Karpas-422 (cell line): ENCODE results near the gene NLK. TPM values are rescaled to one million over a fixed set of nuclear protein-coding genes. Genes with fewer than 3 reads are reported as not detected.

Experiments used
- DNase-seq: peaks from one replicate; pipeline ENCODE4 v3.0.0-alpha.2; 2015
- H2AFZ ChIP-seq: fragments of 200-600 bp; sonication (generic); 2 replicates; pipeline ENCODE4 v1.6.1; 2014; ENCODE audit warnings: antibody characterized with exemption, low read length, mixed read lengths
- H3K27ac ChIP-seq: fragments of 200-600 bp; sonication (generic); 2 replicates; pipeline ENCODE4 v1.5.1; 2014; ENCODE audit warnings: mild to moderate bottlenecking, low read length, moderate library complexity
- H3K27me3 ChIP-seq: fragments of 200-600 bp; sonication (generic); 2 replicates; pipeline ENCODE4 v1.6.1; 2014; ENCODE audit warnings: low read length, mixed read lengths
- H3K36me3 ChIP-seq: fragments of 200-600 bp; sonication (generic); 2 replicates; pipeline ENCODE4 v1.6.1; 2014; ENCODE audit warnings: low read length, mixed read lengths; ENCODE audit not compliant: insufficient read depth
- H3K4me1 ChIP-seq: fragments of 200-600 bp; sonication (generic); 2 replicates; pipeline ENCODE4 v1.6.1; 2014; ENCODE audit warnings: mild to moderate bottlenecking, low read length, mixed read lengths
- H3K4me2 ChIP-seq: fragments of 200-600 bp; sonication (generic); 2 replicates; pipeline ENCODE4 v1.6.1; 2014; ENCODE audit warnings: low read length, low read depth, mild to moderate bottlenecking; ENCODE audit not compliant: poor library complexity, severe bottlenecking
- H3K4me3 ChIP-seq: fragments of 200-600 bp; sonication (generic); 2 replicates; pipeline ENCODE4 v1.5.1; 2014; ENCODE audit warnings: mild to moderate bottlenecking, antibody characterized with exemption, low read length, mixed read lengths
- H3K79me2 ChIP-seq: fragments of 200-600 bp; sonication (generic); 2 replicates; pipeline ENCODE4 v1.6.1; 2014; ENCODE audit warnings: mild to moderate bottlenecking, low read length, mixed read lengths
- H3K9ac ChIP-seq: fragments of 200-600 bp; sonication (generic); 2 replicates; pipeline ENCODE4 v1.6.0; 2014; ENCODE audit warnings: low read length
- H3K9me2 ChIP-seq: fragments of 200-600 bp; sonication (generic), shearing (Covaris generic); replicated peaks from 2 replicates; pipeline ENCODE4 v1.6.0; 2014; ENCODE audit warnings: mild to moderate bottlenecking, low read length, moderate library complexity; ENCODE audit not compliant: insufficient read depth
- H3K9me3 ChIP-seq: fragments of 300-700, 200-600 bp; sonication (generic); 2 replicates; pipeline ENCODE4 v1.6.1; 2014; ENCODE audit warnings: low read length, mixed read lengths
- H4K20me1 ChIP-seq: fragments of 200-600 bp; sonication (generic); 2 replicates; pipeline ENCODE4 v1.6.1; 2014; ENCODE audit warnings: mild to moderate bottlenecking, antibody characterized with exemption, low read length, low read depth; ENCODE audit not compliant: insufficient read depth
- total RNA-seq: library from RNA; depleted of rRNA; stranded (reverse); fragments of >200 nt; shearing (Covaris generic); gene quantifications from 2 replicates; pipeline ENCODE4 v1.2.3, GENCODE V29; 2014; ENCODE audit warnings: low replicate concordance

Gene NLK
- total RNA-seq, 1 experiment from 2014 or later = 60.0 TPM

DNA sequence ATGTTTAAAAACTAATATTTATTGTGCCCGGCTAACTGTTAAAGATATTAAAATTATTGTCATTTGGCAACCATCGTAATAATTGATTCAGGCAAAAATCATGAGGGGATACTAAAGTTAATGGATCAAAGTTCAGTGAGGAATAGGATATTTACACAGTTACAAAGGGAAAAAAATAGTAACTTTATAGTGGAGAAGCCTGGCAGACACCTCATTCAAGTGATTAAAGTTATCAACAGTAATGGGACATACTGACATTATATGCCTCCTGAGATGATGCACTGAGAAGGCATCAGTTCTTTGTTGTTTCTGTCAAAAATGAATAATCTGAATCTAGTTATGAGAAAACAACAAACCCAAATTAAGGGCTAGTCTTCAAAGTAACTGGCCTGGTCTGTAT lies 77.1 kb downstream of the NLK start:
- H3K27ac ChIP-seq = no peak overlapping the region
- H3K36me3 ChIP-seq = peaks cover 9% of the 10 kb centered on the region; the same call in 1 of the 2 replicates
- no peak overlapping the region for H3K4me3 ChIP-seq
- no peaks in the 10 kb centered on the region for H3K27me3 ChIP-seq
- no peaks in the 10 kb centered on the region for H3K9me2 ChIP-seq
- no peaks in the 10 kb centered on the region for H3K9me3 ChIP-seq
- peaks cover 25% of the 10 kb centered on the region for H3K4me1 ChIP-seq
- H3K79me2 ChIP-seq = peaks cover 62% of the 10 kb centered on the region
- H3K9ac ChIP-seq = no peak overlapping the region
- H4K20me1 ChIP-seq = no peaks in the 10 kb centered on the region
- H2AFZ ChIP-seq = no peak overlapping the region
- DNase-seq = no peak
- H3K4me2 ChIP-seq = no peak overlapping the region

DNA sequence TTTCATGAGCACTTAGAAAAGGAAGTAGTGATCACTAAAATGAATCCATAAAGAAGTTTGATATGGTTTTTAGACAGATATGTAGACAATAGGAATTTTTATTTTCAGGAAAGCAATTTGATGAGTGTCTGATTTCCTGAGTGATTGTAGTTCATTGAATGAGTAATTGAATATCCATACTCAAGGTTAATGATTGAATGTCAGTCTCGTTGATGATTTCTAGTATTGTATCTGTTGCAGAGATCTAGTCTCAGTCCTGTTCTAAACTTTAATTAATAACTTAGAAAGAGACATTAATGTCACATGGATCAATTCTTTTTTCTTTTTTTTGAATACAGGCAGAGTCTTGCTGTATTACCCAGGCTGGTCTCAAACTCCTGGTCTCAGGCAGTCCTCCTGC lies 78.3 kb downstream of the NLK start:
- Histone ChIP-seq H3K4me1 (peaks cover 25% of the 10 kb centered on the region), H3K79me2 (peaks cover 51% of the 10 kb centered on the region), H3K9me3 (no peaks in the 10 kb centered on the region), H4K20me1 (no peaks in the 10 kb centered on the region), H3K27me3 (no peaks in the 10 kb centered on the region), H3K9ac (no peak overlapping the region), H3K4me3 (no peak overlapping the region), H3K9me2 (no peaks in the 10 kb centered on the region), H3K27ac (no peak overlapping the region), H2AFZ (no peak overlapping the region), H3K36me3 (peaks cover 9% of the 10 kb centered on the region; the same call in 1 of the 2 replicates), H3K4me2 (no peak overlapping the region)
- no peak for DNase-seq

DNA sequence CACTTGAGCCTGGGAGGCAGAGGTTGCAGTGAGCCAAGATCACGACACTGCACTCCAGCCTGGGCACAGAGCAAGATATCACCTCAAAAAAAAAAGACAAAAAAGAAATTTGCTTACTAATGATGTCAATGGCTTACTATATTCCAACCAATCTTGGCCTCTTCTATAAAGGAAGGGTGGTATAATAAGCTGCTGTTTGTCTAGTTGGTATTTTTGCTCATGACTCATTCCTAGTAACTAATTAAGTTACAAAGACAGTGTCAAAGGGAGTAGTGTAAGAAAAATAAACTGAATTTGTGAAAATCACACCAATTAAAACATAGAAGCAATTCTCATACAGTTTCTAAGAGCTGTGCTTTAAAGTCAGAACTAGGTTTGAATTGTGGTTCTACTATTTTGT lies 82.5 kb downstream of the NLK start:
- H3K27me3 ChIP-seq = no peaks in the 10 kb centered on the region
- H2AFZ ChIP-seq = no peak overlapping the region
- no peak overlapping the region for H3K27ac ChIP-seq
- no peaks in the 10 kb centered on the region for H3K9me3 ChIP-seq
- H3K4me3 ChIP-seq = no peak overlapping the region
- H3K4me1 ChIP-seq = no peaks in the 10 kb centered on the region
- no peaks in the 10 kb centered on the region for H4K20me1 ChIP-seq
- no peak overlapping the region for H3K4me2 ChIP-seq
- no peak overlapping the region for H3K9ac ChIP-seq
- no peak for DNase-seq
- H3K36me3 ChIP-seq = peaks cover 12% of the 10 kb centered on the region; the same call in 1 of the 2 replicates
- H3K9me2 ChIP-seq = no peaks in the 10 kb centered on the region
- H3K79me2 ChIP-seq = peaks cover 11% of the 10 kb centered on the region; the same call in 1 of the 2 replicates

DNA sequence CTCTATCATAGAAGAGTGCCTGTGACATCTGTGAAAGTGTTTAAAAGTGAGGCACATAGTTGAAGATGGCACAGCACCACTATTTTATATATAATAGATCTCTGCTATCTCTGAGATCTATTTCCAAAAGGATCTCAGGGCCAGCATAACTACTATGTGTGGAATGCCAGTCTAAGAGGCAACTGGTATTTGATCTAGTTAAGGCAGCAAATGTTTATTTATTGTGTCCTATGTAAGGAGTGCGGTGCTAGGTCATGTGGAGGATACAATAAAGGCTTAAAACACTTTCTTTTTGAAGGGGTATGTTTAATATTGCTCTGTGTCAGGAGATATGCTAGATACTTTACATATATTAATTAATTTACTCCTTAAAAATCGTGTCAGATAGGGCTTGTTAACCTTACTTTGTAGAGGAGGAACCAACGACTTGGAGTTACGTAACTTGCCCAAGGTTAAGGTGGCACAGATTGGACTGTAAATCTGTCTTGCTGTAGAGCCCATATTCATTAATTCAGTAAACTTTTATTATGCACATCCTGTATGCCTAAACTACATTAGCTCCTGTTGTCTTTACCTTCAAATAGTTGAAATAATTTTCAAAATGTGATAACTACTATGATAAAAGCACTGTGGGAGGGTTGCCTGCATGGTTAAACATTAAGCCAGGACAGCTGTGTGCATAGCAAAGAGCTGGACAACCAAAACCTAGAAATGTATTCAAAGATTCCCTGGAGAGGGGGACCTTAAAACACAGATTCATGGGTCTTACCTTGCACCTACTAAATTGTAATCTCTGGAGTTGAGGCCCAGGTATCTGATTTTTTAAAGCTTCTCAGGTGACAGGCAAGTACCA lies 83.3 kb downstream of the NLK start:
- Histone ChIP-seq H2AFZ (no peak overlapping the region), H3K27ac (no peak overlapping the region), H3K79me2 (0 out of 2 replicates have a peak, but pooled peaks cover 4% of the 10 kb centered on the region), H3K27me3 (no peaks in the 10 kb centered on the region), H3K4me1 (no peaks in the 10 kb centered on the region), H3K9me3 (no peaks in the 10 kb centered on the region), H3K9ac (no peak overlapping the region), H3K9me2 (no peaks in the 10 kb centered on the region), H4K20me1 (no peaks in the 10 kb centered on the region), H3K4me2 (no peak overlapping the region), H3K4me3 (no peak overlapping the region), H3K36me3 (peaks cover 12% of the 10 kb centered on the region; the same call in 1 of the 2 replicates)
- DNase-seq = no peak

DNA sequence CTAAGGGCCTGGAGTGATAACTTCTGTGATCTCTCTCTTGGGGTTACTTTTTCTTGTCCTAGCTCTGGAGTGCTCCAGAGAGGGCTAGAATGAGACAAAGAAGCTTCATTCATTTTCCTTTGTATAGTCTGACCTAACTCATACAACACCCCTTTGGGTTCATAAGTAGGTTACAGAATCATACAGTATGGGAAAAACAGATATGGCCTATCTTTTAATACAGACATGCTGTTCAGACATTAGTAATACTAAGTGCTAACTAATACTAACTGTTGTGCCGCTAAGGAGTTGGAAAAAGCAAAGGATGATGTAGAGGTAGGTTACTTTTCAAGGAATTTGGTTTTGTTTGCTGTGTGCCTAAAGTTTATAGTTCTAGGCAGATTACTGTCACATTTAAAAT lies 84.7 kb downstream of the NLK start:
- DNase-seq = no peak
- no peaks in the 10 kb centered on the region for H3K9me2 ChIP-seq
- H3K27me3 ChIP-seq = no peaks in the 10 kb centered on the region
- H3K79me2 ChIP-seq = peaks cover 6% of the 10 kb centered on the region; the same call in 1 of the 2 replicates
- no peak overlapping the region for H3K9ac ChIP-seq
- no peaks in the 10 kb centered on the region for H3K4me1 ChIP-seq
- H3K27ac ChIP-seq = no peak overlapping the region
- H3K4me2 ChIP-seq = no peak overlapping the region
- H4K20me1 ChIP-seq = no peaks in the 10 kb centered on the region
- no peak overlapping the region for H3K4me3 ChIP-seq
- H3K36me3 ChIP-seq = peaks cover 12% of the 10 kb centered on the region; the same call in 1 of the 2 replicates
- no peaks in the 10 kb centered on the region for H3K9me3 ChIP-seq
- H2AFZ ChIP-seq = no peak overlapping the region

DNA sequence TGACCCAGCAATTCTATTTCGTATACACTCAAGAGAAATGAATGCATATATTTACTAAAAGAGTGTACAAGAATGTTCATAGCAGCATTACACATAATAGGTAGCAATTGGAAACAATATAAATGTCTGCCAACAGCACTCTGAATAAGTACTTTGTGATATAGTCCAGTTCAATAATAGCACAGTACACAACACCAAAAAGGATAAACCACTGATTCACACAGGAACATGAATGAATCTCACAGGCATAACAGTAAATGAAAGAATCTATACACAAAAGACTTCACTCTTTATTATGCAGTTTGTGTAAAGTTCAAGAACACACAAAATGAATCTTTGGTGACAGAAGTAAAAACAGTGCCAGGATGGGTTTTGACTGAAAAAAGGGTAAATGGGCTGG lies 86.3 kb downstream of the NLK start:
- H3K4me3 ChIP-seq = no peak overlapping the region
- no peak overlapping the region for H3K27ac ChIP-seq
- no peak for DNase-seq
- H4K20me1 ChIP-seq = no peaks in the 10 kb centered on the region
- no peaks in the 10 kb centered on the region for H3K9me2 ChIP-seq
- no peak overlapping the region for H3K9ac ChIP-seq
- H2AFZ ChIP-seq = no peak overlapping the region
- no peaks in the 10 kb centered on the region for H3K9me3 ChIP-seq
- no peak overlapping the region for H3K4me2 ChIP-seq
- H3K36me3 ChIP-seq = peaks cover 13% of the 10 kb centered on the region; the same call in 1 of the 2 replicates
- peaks cover 6% of the 10 kb centered on the region; the same call in 1 of the 2 replicates for H3K79me2 ChIP-seq
- no peaks in the 10 kb centered on the region for H3K4me1 ChIP-seq
- H3K27me3 ChIP-seq = no peaks in the 10 kb centered on the region

DNA sequence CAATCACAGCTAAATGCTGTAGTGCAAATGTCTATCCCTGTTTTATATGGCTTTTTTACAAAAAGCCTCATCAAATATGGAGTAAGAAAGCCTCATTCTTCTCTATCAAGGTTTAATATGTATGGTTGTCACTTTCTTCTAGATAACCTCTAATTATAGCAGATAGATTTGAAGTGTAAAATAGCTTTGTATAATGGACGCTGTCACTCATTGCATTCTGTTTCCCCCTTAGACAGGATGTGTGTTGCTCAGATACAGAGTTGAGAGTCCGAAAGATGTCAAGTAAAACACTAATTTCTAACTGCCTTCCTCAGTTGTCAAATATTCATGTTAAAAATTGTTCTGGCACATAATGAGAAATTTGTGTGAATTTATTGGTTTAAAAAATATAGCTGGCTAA lies 88.0 kb downstream of the NLK start:
- no peak for DNase-seq
- Histone ChIP-seq H3K36me3 (peaks cover 13% of the 10 kb centered on the region; the same call in 1 of the 2 replicates), H3K9me2 (no peaks in the 10 kb centered on the region), H3K27me3 (no peaks in the 10 kb centered on the region), H3K4me2 (no peak overlapping the region), H3K79me2 (peaks cover 4% of the 10 kb centered on the region; the same call in 1 of the 2 replicates), H3K27ac (no peak overlapping the region), H4K20me1 (no peaks in the 10 kb centered on the region), H3K4me3 (no peak overlapping the region), H2AFZ (no peak overlapping the region), H3K9me3 (no peaks in the 10 kb centered on the region), H3K9ac (no peak overlapping the region), H3K4me1 (no peaks in the 10 kb centered on the region)

DNA sequence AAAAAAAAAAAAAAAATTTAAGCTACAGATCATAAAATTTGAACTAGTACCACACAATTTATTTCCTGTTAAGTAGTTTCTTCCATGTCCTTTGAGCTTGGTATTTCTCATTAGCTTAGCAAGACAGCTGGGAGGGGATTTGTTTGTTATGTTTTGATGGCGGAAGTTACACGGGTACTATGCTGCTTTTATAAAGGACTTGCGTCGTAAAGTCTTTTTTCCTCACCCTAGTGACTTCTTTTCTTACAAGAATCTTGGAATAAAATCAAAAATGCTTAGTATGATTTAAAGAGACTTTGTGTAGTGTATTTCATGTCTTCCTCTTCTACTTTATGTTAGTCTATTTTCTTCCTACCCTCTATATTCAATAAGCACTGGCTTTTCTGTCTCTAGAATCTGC lies 89.1 kb downstream of the NLK start:
- no peak overlapping the region for H3K27ac ChIP-seq
- no peaks in the 10 kb centered on the region for H3K9me3 ChIP-seq
- no peak overlapping the region for H2AFZ ChIP-seq
- no peaks in the 10 kb centered on the region for H4K20me1 ChIP-seq
- H3K79me2 ChIP-seq = peaks cover 4% of the 10 kb centered on the region; the same call in 1 of the 2 replicates
- no peak for DNase-seq
- H3K9me2 ChIP-seq = no peaks in the 10 kb centered on the region
- no peaks in the 10 kb centered on the region for H3K4me1 ChIP-seq
- peaks cover 18% of the 10 kb centered on the region; the same call in 1 of the 2 replicates for H3K36me3 ChIP-seq
- no peak overlapping the region for H3K4me2 ChIP-seq
- H3K27me3 ChIP-seq = no peaks in the 10 kb centered on the region
- H3K9ac ChIP-seq = no peak overlapping the region
- H3K4me3 ChIP-seq = no peak overlapping the region
